CD1c-positive myeloid dendritic cell (primary cell): Measurements from ENCODE around the gene NME4.
"Not testable (repeated sequence)": the region's sequence is repeated elsewhere in the genome, so short reads cannot be mapped to it uniquely, and the experiment has no call there.

Experiments used
- DNase-seq: peaks from one replicate; pipeline ENCODE4 v3.0.0-alpha.2; 2016; ENCODE audit errors: extremely low spot score

The NME4 gene

DNA sequence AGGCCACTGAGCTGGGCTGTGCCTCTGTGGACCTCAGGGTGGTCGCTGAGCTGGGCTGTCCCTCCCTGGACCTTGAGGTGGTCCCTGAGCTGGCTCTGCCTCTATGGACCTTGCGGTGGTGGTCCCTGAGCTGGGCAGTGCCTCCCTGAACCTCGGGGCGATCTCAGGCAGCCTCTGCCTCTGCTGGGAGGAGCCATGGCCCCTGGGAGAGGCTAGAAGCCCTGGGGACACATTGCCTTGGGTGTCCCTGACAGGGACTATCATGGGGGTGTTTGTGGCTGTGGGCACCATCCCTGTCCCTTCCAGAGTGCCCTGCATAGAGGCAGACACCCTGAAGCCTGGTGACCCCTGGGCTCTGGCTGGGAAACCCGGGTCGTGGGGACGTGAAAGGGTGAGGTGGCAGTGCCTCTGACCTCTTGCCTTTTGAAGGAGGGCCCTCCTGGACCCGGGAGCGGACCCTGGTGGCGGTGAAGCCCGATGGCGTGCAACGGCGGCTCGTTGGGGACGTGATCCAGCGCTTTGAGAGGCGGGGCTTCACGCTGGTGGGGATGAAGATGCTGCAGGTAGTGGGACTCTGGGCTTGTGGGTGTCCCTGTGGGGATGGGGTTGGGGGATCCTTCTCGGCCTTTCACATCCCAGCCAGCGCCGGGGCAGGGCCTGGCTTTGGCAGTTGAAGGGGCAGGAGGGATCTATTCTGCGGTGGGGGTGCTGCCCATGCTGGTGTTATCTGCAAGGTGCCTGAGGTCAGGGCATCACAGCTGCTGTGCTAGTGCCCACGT lies 1.8 kb downstream of the NME4 start:
- no peak for DNase-seq

- no peak for DNase-seq
Measured at GRCh38 chr16:399340-400019, 2.5 kb downstream of the NME4 start.

GRCh38 chr16:400061-400591 lies 3.1 kb downstream of the NME4 start:
- DNase-seq, result no peak

DNA sequence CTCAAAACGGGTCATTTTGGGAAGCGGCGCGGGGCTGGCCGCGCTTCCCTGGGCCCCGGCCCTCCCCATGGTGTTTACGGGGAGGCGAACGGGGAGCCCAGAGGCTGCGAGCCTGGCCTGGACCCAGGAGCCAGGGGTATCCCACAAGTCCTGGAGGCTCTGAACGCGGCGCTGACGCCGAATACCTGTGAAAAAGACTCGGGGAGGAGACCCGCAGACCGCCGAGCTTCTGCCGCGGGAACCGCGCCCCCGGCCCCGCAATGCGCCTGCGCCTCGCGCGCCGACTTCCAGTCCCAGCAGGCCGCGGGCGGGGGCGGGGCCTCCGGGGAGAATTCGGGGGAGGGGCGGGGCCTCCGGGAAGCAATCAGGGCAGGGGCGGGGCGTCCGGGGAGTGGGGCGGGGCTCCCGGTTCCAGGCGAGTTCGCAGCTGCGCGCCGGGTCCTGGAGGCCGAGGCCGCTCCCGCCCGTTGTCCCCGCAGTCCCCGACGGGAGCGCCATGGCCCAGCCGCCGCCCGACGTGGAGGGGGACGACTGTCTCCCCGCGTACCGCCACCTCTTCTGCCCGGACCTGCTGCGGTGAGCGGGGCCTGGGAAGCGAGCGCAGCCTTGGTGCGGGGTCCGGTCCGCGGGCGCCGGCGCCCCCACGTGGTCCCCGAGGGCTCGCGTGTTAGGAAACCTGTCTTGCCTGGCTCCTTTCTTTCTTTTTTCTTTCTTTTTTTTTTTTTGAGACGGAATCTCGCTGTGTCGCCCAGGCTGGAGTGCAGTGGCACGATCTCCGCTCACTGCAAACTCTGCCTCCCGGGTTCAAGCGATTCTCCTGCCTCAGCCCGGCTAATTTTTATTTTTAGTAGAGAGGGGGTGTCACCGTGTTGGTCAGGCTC lies 4.7 kb downstream of the NME4 start, which contains the start of gene DECR2:
TSS of gene DECR2 (plus strand) at position 418 of the 881 bp plus-strand sequence. CDS start at position 497, 79 bp downstream.
- DNase-seq, result peak; percentile 98

GRCh38 chr16:404971-405486 lies 8.0 kb downstream of the NME4 start:
- no peak for DNase-seq

GRCh38 chr16:405548-406506 lies 8.8 kb downstream of the NME4 start:
- DNase-seq, result no peak

GRCh38 chr16:407253-407652 lies 10.3 kb downstream of the NME4 start:
- DNase-seq, result no peak

DNA sequence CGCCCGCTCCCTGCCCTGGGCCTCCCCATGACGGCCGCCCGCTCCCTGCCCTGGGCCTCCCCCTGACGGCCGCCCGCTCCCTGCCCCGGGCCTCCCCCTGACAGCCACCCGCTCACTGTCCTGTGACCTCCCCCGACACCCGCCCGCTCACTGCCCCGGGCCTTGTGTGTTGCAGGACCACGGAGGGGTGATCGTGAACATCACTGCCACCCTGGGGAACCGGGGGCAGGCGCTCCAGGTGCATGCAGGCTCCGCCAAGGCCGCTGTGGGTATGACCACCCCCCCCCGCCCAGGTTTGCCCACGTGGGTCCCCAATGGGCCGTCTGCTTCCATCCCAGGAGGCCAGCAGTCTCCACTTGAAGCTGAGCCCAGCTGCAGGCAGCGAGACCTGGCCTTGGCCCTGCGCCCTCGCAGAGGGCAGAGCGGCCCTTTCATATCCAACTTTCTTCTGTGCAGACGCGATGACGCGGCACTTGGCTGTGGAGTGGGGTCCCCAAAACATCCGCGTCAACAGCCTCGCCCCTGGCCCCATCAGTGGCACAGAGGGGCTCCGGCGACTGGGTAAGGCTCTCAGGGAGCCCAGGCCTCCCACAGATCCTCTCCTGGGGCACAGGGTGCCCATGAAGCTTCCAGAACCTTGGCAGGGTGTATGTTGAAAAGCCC lies 13.6 kb downstream of the NME4 start:
- no peak for DNase-seq

- DNase-seq, result no peak
Measured at GRCh38 chr16:411576-412265, 14.7 kb downstream of the NME4 start.

DNA sequence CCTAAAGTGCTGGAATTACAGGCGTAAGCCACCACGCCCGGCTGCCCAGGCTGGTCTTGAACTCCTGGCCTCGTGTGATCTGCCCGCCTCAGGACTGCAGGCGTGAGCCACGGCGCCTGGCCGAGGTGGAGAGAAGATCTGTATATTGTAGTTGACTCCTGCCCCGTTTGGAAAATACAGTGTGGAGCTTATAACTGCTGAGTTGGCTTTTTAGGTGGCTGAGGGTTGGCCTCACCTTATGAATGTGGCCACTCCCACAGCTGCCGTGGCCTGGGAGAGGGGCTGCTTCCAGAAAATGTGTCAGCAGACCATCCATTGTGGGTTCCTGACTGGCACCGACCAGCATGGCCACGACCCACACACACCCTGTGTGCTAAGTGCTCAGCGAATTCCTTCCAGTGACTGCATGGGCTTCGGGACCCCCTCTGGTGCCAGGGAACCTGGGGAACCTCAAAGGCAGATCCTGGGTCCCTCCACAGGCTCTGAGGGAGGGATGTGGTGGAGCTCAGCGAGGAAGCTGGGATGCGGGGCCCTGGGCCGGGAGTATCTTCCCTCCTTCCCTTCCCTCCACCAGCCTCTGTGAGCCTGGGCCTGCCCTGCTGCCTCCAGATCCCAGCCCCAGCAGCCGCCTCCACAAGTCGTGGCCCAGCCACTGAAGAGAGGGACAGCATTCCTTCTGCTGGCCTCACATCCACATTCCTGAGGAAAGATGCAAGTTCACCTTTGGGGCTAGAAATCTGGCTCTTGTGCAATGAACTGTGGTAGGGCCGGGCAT lies 17.6 kb downstream of the NME4 start:
- DNase-seq, result no peak

GRCh38 chr16:415170-415498 lies 18.1 kb downstream of the NME4 start:
- DNase-seq, result not testable (repeated sequence)

DNA sequence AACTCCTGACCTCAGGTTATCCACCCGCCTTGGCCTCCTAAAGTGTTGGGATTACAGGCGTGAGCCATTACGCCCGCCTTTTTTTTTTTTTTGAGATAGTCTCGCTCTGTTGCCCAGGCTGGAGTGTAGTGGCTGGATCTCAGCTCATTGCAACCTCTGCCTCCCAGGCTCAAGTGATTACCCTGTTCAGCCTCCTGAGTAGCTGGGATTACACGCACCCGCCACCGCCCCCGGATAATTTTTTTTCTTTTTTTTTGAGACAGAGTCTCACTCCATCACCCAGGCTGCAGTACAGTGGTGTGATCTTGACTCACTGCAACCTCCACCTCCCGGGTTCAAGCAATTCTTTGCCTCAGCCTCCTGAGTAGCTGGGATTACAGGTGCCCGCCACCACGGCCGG lies 25.2 kb downstream of the NME4 start:
- DNase-seq, result not testable (repeated sequence)

GRCh38 chr16:424033-424622 lies 27.1 kb downstream of the NME4 start:
- DNase-seq, result peak; percentile 43

DNA sequence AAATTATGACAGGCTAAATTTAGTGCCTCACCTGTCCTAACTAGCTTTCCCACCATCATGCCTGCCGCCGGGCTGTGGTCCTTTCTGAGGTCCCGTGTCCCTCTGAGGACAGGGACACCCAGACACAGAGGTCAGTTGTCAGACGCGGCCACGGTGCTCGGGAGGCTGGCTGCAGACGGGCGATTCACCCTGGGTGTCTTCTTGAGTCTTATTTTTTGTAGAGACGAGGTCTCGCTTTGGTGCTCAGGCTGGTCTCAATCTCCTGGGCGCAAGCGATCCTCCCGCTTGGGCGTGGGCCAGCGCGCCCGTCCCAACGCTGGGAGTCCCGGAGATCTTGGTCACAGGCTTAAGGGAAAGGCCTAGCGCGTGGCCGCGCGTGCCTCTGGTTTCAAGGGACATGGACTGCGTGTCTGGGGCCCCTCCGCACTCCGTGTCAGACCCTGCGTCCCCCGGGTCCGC lies 27.7 kb downstream of the NME4 start:
- peak; percentile 20 for DNase-seq

DNA sequence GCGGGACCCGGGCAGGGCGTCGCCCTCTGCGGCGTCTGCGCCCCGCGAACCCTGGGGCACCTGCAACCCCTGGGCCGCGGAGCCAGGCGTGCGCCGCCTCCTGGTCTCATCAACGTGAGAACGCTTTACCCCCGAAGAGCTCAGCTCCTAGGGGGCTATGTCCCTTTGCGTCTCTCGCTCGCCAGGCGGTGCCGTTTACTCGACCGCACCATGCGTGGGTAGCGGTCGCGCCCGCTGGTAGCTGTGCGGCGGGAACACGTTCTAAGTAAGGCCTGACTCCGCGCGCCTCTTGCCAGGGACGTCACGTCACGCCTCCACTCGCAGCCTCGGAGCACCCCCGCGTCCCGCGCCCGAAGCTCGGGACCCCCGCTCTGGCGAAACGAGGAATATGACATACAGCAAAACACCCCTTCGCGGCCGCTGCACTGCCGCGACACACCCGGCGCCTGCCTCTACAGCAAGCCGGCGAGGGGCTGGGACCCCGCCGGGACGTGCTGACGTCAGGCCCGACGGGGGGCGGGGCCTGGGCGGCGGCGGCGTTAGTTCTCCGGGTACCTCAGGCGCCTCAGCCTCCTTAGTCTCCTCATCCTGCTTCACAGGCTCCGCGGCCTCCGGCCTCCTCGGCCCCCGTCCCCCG lies 28.2 kb downstream of the NME4 start, which contains the start of gene RAB11FIP3:
TSS of gene RAB11FIP3 (plus strand) at position 568 of the 637 bp plus-strand sequence. CDS start 358 bp downstream, outside the sequence.
- DNase-seq, result peak; percentile 82

GRCh38 chr16:425740-426114 lies 28.7 kb downstream of the NME4 start:
- DNase-seq, result peak; percentile 32

DNA sequence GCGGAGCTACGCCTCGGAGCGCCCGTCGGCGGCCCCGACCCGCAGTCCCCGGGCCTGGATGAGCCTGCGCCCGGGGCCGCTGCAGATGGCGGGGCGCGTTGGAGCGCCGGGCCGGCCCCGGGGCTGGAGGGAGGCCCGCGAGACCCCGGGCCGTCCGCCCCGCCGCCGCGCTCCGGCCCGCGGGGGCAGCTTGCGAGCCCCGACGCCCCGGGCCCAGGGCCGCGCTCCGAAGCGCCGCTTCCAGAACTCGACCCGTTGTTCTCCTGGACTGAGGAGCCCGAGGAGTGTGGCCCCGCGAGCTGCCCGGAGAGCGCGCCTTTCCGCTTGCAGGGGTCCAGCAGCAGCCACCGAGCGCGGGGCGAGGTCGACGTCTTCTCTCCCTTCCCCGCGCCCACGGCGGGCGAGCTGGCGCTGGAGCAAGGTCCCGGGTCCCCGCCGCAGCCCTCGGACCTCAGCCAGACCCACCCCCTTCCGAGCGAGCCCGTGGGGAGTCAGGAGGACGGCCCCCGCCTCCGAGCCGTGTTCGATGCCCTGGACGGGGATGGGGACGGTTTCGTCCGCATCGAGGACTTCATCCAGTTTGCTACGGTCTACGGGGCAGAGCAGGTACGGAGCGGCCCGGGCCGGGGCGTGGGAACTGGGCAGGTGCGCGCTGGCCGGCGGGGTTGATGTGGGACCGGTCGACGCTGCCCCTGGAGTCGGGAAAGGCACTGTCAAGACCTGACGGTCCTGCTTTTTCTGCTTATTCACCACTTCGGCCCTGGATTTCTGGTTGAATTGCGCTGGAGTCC lies 29.3 kb downstream of the NME4 start:
- peak; percentile 6 for DNase-seq
